HepG2 (cell line): ENCODE results near the gene ADIPOR2. TPM values are rescaled to one million over a fixed set of nuclear protein-coding genes. Genes with fewer than 3 reads are reported as not detected.

ENCODE experiments used
- AGO1 ChIP-seq: fragments of 200-400 bp; formaldehyde crosslinking; IDR thresholded peaks from 2 replicates; pipeline ENCODE4 v1.6.1; 2017; ENCODE audit warnings: mild to moderate bottlenecking, low read depth, low read length, moderate library complexity; ENCODE audit not compliant: poor library complexity, severe bottlenecking
- AHR ChIP-seq: IDR thresholded peaks from 2 replicates; pipeline ENCODE4 v1.6.1; 2018; ENCODE audit warnings: missing genetic modification reagents, missing compliant biosample characterization
- ATF4 ChIP-seq, 2 experiments: fragments of 450-650 bp in 1 of 2; sonication (generic) in 1 of 2; formaldehyde crosslinking; IDR thresholded peaks; 2 replicates each; pipeline versions ENCODE4 v1.5.0 to v1.8.0; 2020 to 2022; ENCODE audit warnings: mild to moderate bottlenecking in 1 of 2, missing genetic modification reagents in 1 of 2
- CSRNP2 ChIP-seq: sonication (generic); formaldehyde crosslinking; conservative IDR thresholded peaks from 2 replicates; pipeline ENCODE4 v1.8.0; 2022; ENCODE audit warnings: low read depth, missing genetic modification reagents
- ETV6 ChIP-seq: sonication (generic); formaldehyde crosslinking; conservative IDR thresholded peaks from 2 replicates; pipeline ENCODE4 v1.4.0; 2020; ENCODE audit warnings: missing genetic modification reagents
- FOXM1 ChIP-seq: sonication (generic); formaldehyde crosslinking; IDR thresholded peaks from 2 replicates; pipeline ENCODE4 v1.5.0; 2020; ENCODE audit warnings: missing genetic modification reagents
- GFI1 ChIP-seq: sonication (generic); formaldehyde crosslinking; IDR thresholded peaks from 2 replicates; pipeline ENCODE4 v1.5.0; 2020; ENCODE audit warnings: missing genetic modification reagents, mild to moderate bottlenecking, borderline replicate concordance
- HDAC2 ChIP-seq: sonication (generic); formaldehyde crosslinking; IDR thresholded peaks from 2 replicates; pipeline ENCODE4 v1.4.0; 2020; ENCODE audit warnings: missing genetic modification reagents
- NFE2L1 ChIP-seq: sonication (generic); formaldehyde crosslinking; IDR thresholded peaks from 2 replicates; pipeline ENCODE4 v1.4.0; 2020; ENCODE audit warnings: missing genetic modification reagents, mild to moderate bottlenecking, borderline replicate concordance
- NFKB2 ChIP-seq: sonication (generic); formaldehyde crosslinking; IDR thresholded peaks from 2 replicates; pipeline ENCODE4 v1.4.0; 2020; ENCODE audit warnings: missing genetic modification reagents, borderline replicate concordance
- PPARG ChIP-seq: conservative IDR thresholded peaks from 2 replicates; pipeline ENCODE4 v1.6.1; 2016; ENCODE audit warnings: missing biosample characterization, missing genetic modification reagents
- RARA ChIP-seq: IDR thresholded peaks from 2 replicates; pipeline ENCODE4 v1.6.1; 2016; ENCODE audit warnings: missing genetic modification reagents, missing compliant biosample characterization
- SP140L ChIP-seq: sonication (generic); formaldehyde crosslinking; IDR thresholded peaks from 2 replicates; pipeline ENCODE4 v1.4.0; 2020; ENCODE audit warnings: missing genetic modification reagents, borderline replicate concordance
- THRA ChIP-seq: sonication (generic); formaldehyde crosslinking; IDR thresholded peaks from 2 replicates; pipeline ENCODE4 v1.4.0; 2020; ENCODE audit warnings: missing genetic modification reagents, borderline replicate concordance
- THYN1 ChIP-seq: sonication (generic); formaldehyde crosslinking; IDR thresholded peaks from 2 replicates; pipeline ENCODE4 v1.8.1; 2023; ENCODE audit warnings: low read depth, mild to moderate bottlenecking, moderate library complexity, missing genetic modification reagents, borderline replicate concordance
- ZBED4 ChIP-seq: sonication (generic); formaldehyde crosslinking; IDR thresholded peaks from 2 replicates; pipeline ENCODE4 v1.4.0; 2020; ENCODE audit warnings: missing genetic modification reagents, borderline replicate concordance
- ZNF44 ChIP-seq: sonication (generic); formaldehyde crosslinking; IDR thresholded peaks from 2 replicates; pipeline ENCODE4 v1.5.1; 2020; ENCODE audit warnings: mild to moderate bottlenecking, missing genetic modification reagents
- ZNF670 ChIP-seq: sonication (generic); formaldehyde crosslinking; IDR thresholded peaks from 2 replicates; pipeline ENCODE4 v1.8.0; 2022; ENCODE audit warnings: mild to moderate bottlenecking, missing genetic modification reagents, borderline replicate concordance
- ZSCAN20 ChIP-seq: sonication (generic); formaldehyde crosslinking; IDR thresholded peaks from 2 replicates; pipeline ENCODE4 v1.4.0; 2020; ENCODE audit warnings: missing genetic modification reagents, mild to moderate bottlenecking, borderline replicate concordance
- polyA plus RNA-seq, 8 experiments: library from polyadenylated mRNA; depleted of rRNA in 3 of 8; stranded (reverse) in 7 of 8; unstranded in 1 of 8; fragments of >200 nt; fragmentation: Illumina TruSeq in 4 of 8; extraction: Trizol in 4 of 8; gene quantifications; 2 replicates each; pipeline versions ENCODE4 v1.2.1 to v1.2.3, GENCODE V29; 2011 to 2016; ENCODE audit warnings: low read depth in 4 of 8, missing spikeins in 1 of 8, mixed read lengths in 1 of 8; ENCODE audit not compliant: insufficient read depth in 1 of 8
- total RNA-seq, 5 experiments: library from RNA; depleted of rRNA; stranded (reverse); fragments of >200 nt; fragmentation: Illumina TruSeq; extraction: Trizol; gene quantifications; 2 replicates each; pipeline ENCODE4 v1.2.3, GENCODE V29; 2016; ENCODE audit warnings: low read depth in 1 of 5

The ADIPOR2 gene
- total and polyA plus RNA-seq, 2 of the 13 experiments (the other 11 are each of a cell fraction or from before 2014, with no cell fraction given), result 35.2 to 52.2 TPM

- TF ChIP-seq CSRNP2 (CRISPR knock-in tag) (no peak), ATF4 (CRISPR knock-in tag; IDR thresholded peaks at IDR 0.05) (peak in 1 of 2 experiments; percentile 86; a peak in 2 of 4 replicates), THYN1 (no peak), NFE2L1 (no peak), ETV6 (CRISPR knock-in tag) (no peak), THRA (peak; percentile 75; the same call in 1 of the 2 replicates), AHR (CRISPR knock-in tag) (no peak), ZNF670 (no peak), SP140L (no peak), PPARG (no peak), NFKB2 (CRISPR knock-in tag) (no peak), ZSCAN20 (CRISPR knock-in tag) (no peak), ZBED4 (CRISPR knock-in tag) (no peak), HDAC2 (CRISPR knock-in tag) (peak; percentile 5; the same call in 1 of the 2 replicates), FOXM1 (CRISPR knock-in tag) (no peak), ZNF44 (no peak), GFI1 (peak; percentile 91), AGO1 (no peak), RARA (peak; percentile 85)
Measured at GRCh38 chr12:1815814-1816729, 125.2 kb downstream of the ADIPOR2 start (continued).
